Measurements from ENCODE around the gene L1CAM. TPM values are rescaled to one million over a fixed set of nuclear protein-coding genes. Genes with fewer than 3 reads are reported as not detected.
A peak's percentile ranks its signal among the peaks of the same experiment; 100 is the strongest.

The L1CAM gene
- total and polyA plus RNA-seq, 9 of the 15 experiments (the other 6 are each of a cell fraction or from before 2014, with no cell fraction given): 0.09 to 0.86 (median 0.26) TPM; not detected in 3

DNA sequence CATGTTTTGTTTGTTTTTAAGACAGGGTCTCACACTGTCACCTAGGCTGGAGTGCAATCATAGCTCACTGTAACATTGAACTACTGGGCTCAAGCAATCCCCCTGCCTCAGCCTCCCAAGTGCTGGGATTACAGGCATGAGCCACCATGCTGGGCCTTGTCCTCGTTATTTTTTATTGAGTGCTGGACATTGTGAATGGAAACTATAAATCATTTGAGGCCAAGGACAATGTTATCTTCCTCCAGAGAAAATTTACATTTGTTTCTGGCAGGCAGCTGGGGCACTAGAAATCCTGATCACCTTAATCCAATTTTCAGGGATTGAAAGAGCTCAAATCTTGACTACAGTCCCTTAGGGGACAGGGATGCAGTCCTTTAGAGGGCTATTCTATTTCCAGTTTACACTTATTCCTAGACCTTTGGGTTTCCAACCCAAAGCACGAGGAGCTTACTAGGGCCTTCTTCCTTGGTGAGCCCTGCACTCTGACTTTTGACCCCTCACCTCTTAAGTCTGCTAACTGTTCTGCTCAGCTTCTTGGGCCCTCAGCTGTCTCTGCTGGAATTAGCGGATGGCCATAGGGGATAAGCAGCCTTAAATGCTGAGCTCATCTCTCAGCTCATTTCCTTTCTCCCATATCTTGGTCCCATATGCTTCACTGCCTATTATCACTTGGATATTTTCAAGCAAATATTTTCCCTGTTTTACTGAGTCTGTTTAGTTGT lies 32.6 kb downstream of the L1CAM start (continued):
- TF ChIP-seq PHB2 (IDR thresholded peaks at IDR 0.05; ENCODE audit: low read depth): peak; percentile 81; the same call in 1 of the 2 replicates
- TF ChIP-seq CUX1 (CRISPR knock-in tag; IDR thresholded peaks at IDR 0.05): no peak
- TF ChIP-seq KLF10 (CRISPR knock-in tag; IDR thresholded peaks at IDR 0.05): no peak
- TF ChIP-seq, protein P1, sequence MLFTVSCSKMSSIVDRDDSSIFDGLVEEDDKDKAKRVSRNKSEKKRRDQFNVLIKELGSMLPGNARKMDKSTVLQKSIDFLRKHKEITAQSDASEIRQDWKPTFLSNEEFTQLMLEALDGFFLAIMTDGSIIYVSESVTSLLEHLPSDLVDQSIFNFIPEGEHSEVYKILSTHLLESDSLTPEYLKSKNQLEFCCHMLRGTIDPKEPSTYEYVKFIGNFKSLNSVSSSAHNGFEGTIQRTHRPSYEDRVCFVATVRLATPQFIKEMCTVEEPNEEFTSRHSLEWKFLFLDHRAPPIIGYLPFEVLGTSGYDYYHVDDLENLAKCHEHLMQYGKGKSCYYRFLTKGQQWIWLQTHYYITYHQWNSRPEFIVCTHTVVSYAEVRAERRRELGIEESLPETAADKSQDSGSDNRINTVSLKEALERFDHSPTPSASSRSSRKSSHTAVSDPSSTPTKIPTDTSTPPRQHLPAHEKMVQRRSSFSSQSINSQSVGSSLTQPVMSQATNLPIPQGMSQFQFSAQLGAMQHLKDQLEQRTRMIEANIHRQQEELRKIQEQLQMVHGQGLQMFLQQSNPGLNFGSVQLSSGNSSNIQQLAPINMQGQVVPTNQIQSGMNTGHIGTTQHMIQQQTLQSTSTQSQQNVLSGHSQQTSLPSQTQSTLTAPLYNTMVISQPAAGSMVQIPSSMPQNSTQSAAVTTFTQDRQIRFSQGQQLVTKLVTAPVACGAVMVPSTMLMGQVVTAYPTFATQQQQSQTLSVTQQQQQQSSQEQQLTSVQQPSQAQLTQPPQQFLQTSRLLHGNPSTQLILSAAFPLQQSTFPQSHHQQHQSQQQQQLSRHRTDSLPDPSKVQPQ (CRISPR knock-in tag; IDR thresholded peaks at IDR 0.05; ENCODE audit: borderline replicate concordance): no peak
- TF ChIP-seq ZBTB9 (CRISPR knock-in tag; IDR thresholded peaks at IDR 0.05): no peak
- no peak for TF ChIP-seq MEIS2 (IDR thresholded peaks at IDR 0.05; ENCODE audit: partially characterized antibody)
- TF ChIP-seq CBX5 (IDR thresholded peaks at IDR 0.05; ENCODE audit: borderline replicate concordance, low read depth): no peak
- TF ChIP-seq KDM1A (IDR thresholded peaks at IDR 0.05): peak; percentile 81 to 89
- no peak for TF ChIP-seq POLR2A (conservative IDR thresholded peaks at IDR 0.05)
- no peak for TF ChIP-seq ZNF124 (CRISPR knock-in tag; IDR thresholded peaks at IDR 0.05)
- peak; percentile 34; the same call in 1 of the 2 replicates for TF ChIP-seq SP1 (CRISPR knock-in tag; IDR thresholded peaks at IDR 0.05)
- no peak for TF ChIP-seq ZFP1 (CRISPR knock-in tag; IDR thresholded peaks at IDR 0.05)
- no peak for TF ChIP-seq XRCC3 (IDR thresholded peaks at IDR 0.05)
- no peak for TF ChIP-seq ATF1 (CRISPR knock-in tag; IDR thresholded peaks at IDR 0.05)
- no peak for TF ChIP-seq ATF1 (tag; IDR thresholded peaks at IDR 0.05)
- TF ChIP-seq CBFB (CRISPR knock-in tag; IDR thresholded peaks at IDR 0.05): no peak
- no peak for TF ChIP-seq ZNF589 (CRISPR knock-in tag; IDR thresholded peaks at IDR 0.05; ENCODE audit: low read depth)
- no peak for TF ChIP-seq PRMT5 (CRISPR knock-in tag; IDR thresholded peaks at IDR 0.05)
- TF ChIP-seq, protein P2, sequence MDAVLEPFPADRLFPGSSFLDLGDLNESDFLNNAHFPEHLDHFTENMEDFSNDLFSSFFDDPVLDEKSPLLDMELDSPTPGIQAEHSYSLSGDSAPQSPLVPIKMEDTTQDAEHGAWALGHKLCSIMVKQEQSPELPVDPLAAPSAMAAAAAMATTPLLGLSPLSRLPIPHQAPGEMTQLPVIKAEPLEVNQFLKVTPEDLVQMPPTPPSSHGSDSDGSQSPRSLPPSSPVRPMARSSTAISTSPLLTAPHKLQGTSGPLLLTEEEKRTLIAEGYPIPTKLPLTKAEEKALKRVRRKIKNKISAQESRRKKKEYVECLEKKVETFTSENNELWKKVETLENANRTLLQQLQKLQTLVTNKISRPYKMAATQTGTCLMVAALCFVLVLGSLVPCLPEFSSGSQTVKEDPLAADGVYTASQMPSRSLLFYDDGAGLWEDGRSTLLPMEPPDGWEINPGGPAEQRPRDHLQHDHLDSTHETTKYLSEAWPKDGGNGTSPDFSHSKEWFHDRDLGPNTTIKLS (IDR thresholded peaks at IDR 0.05; ENCODE audit: borderline replicate concordance, low read depth): peak; percentile 55; the same call in 1 of the 2 replicates
- no peak for TF ChIP-seq NFYB (IDR thresholded peaks at IDR 0.05; ENCODE audit: extremely low read depth, insufficient read length)

All from K562 (cell line).